ENCODE data around the gene UGT1A4.
"Not testable (repeated sequence)": the region's sequence is repeated elsewhere in the genome, so short reads cannot be mapped to it uniquely, and the experiment has no call there.

DNA sequence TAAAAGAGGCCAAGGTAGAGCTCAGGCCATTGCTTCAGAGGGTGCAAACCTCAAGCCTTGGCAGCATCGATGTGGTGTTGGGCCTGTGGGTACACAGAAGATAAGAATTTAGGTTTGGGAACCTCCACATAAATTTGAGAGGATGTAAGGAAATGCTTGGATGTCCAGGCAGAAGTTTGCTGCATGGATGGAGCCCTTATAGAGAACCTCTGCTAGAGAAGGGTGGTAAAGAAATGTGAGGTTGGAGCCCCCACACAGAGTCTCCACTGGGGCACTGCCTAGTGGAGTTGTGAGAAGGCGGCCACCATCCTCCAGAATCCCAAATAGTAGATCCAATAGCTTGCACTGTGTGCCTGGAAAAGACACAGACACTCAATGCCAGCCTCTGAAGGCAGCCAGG is 32.2 kb downstream of the UGT1A4 start:
- TF ChIP-seq POLR2A (IDR thresholded peaks at IDR 0.05) = not testable (repeated sequence)
- TF ChIP-seq, protein P1, sequence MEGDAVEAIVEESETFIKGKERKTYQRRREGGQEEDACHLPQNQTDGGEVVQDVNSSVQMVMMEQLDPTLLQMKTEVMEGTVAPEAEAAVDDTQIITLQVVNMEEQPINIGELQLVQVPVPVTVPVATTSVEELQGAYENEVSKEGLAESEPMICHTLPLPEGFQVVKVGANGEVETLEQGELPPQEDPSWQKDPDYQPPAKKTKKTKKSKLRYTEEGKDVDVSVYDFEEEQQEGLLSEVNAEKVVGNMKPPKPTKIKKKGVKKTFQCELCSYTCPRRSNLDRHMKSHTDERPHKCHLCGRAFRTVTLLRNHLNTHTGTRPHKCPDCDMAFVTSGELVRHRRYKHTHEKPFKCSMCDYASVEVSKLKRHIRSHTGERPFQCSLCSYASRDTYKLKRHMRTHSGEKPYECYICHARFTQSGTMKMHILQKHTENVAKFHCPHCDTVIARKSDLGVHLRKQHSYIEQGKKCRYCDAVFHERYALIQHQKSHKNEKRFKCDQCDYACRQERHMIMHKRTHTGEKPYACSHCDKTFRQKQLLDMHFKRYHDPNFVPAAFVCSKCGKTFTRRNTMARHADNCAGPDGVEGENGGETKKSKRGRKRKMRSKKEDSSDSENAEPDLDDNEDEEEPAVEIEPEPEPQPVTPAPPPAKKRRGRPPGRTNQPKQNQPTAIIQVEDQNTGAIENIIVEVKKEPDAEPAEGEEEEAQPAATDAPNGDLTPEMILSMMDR (IDR thresholded peaks at IDR 0.05) = not testable (repeated sequence)
